Posterior vena cava (tissue), 2 donors: ENCODE results near the gene GPR157. TPM values are rescaled to one million over a fixed set of nuclear protein-coding genes. Genes with fewer than 3 reads are reported as not detected.

ENCODE experiments used
- DNase-seq: peaks from one replicate; pipeline ENCODE4 v3.0.0-alpha.2; 2020; ENCODE audit warnings: low spot score
- intact Hi-C, 2 donors: fragments of 100-400 bp; cut with DNase I; formaldehyde crosslinking; loops; one replicate each; pipeline versions ENCODE4 v1.14.1 to v1.14.2; 2022 to 2023
- total RNA-seq, 2 donors: library from RNA; stranded (reverse); fragmentation: NEBNext Ultra II Directional; extraction: Animal tissue kit (Norgen Biotek cat#: 25700); gene quantifications; one replicate each; pipeline ENCODE4 v1.2.1, GENCODE V29; 2021
- donor health status: DM: yes; HTN: yes; CAD: no.
- donor health status: DM: yes; HTN: yes; CAD: no.

GPR157 gene
- total RNA-seq, 2 donors from 2014 or later, result 8.3 to 9.9 TPM

GRCh38 chr1:9050803-9051202, 78.1 kb downstream of the GPR157 start:
- DNase-seq, result no peak
- intact Hi-C loops, result no loop called here

Other genes with a start within 250 kb of the GPR157 start
- not detected for gene CA6, start 183.2 kb downstream of the GPR157 start, total RNA-seq
- gene SLC2A7, start 102.7 kb downstream of the GPR157 start, total RNA-seq, result not detected
- 1 to 10 TPM; 2.0 to 3.2 TPM for gene SLC2A5, start 59.5 kb downstream of the GPR157 start, total RNA-seq
- 10 to 100 TPM; 56.0 to 59.6 TPM for gene H6PD, start 105.7 kb upstream of the GPR157 start, total RNA-seq
- gene SPSB1, start 163.8 kb upstream of the GPR157 start, total RNA-seq, result 10 to 100 TPM; 30.9 to 48.0 TPM